Mucosa of rectum (tissue), 2 donors: ENCODE measurements around the gene PIP5K1B.

Experiments used
- H3K27ac ChIP-seq, 2 donors: one replicate each; pipeline ENCODE4 v1.7.0; 2013; ENCODE audit warnings: inconsistent platforms in 2 of 2, low read depth in 2 of 2, low read length in 2 of 2
- H3K27me3 ChIP-seq, 2 donors: one replicate each; pipeline ENCODE4 v1.7.0; 2013; ENCODE audit warnings: low read length in 2 of 2; ENCODE audit not compliant: control insufficient read depth in 2 of 2, insufficient read depth in 2 of 2
- H3K36me3 ChIP-seq, 2 donors: one replicate each; pipeline ENCODE4 v1.7.0; 2013; ENCODE audit warnings: low read length in 2 of 2; ENCODE audit not compliant: control insufficient read depth in 2 of 2, insufficient read depth in 2 of 2
- H3K4me1 ChIP-seq, 2 donors: one replicate each; pipeline ENCODE4 v1.7.0; 2013; ENCODE audit warnings: low read length in 2 of 2, mild to moderate bottlenecking in 1 of 2; ENCODE audit not compliant: control insufficient read depth in 2 of 2, insufficient read depth in 2 of 2
- H3K4me3 ChIP-seq, 2 donors: one replicate each; pipeline ENCODE4 v1.7.0; 2013; ENCODE audit warnings: low read length in 2 of 2
- H3K9ac ChIP-seq, 2 donors: one replicate each; pipeline ENCODE4 v1.7.0; 2013; ENCODE audit warnings: low read length in 2 of 2, low read depth in 1 of 2, mild to moderate bottlenecking in 1 of 2
- H3K9me3 ChIP-seq, 2 donors: one replicate each; pipeline ENCODE4 v1.7.0; 2013; ENCODE audit warnings: low read length in 2 of 2; ENCODE audit not compliant: control insufficient read depth in 2 of 2
- donor health status: healthy.
- donor health status: Normal muscosa, but diverticular disease.

PIP5K1B gene

GRCh38 chr9:69034071-69034470 is 329.0 kb downstream of the PIP5K1B start:
- Histone ChIP-seq H3K4me1 (peaks cover 5 to 10% of the 10 kb centered on the region in 2 donors), H3K9ac (no peak overlapping the region), H3K9me3 (no peaks in the 10 kb centered on the region), H3K27ac (no peak overlapping the region), H3K27me3 (no peaks in the 10 kb centered on the region), H3K4me3 (no peak overlapping the region), H3K36me3 (no peaks in the 10 kb centered on the region)

- Histone ChIP-seq H3K9me3 (no peaks in the 10 kb centered on the region), H3K36me3 (no peaks in the 10 kb centered on the region), H3K4me3 (peak within 1 kb of the TSS; percentile 97 to 98), H3K4me1 (peaks cover 5 to 10% of the 10 kb centered on the region in 2 donors), H3K9ac (peak within 1 kb of the TSS; percentile 65 to 80), H3K27ac (peak within 1 kb of the TSS; percentile 69 to 74), H3K27me3 (no peaks in the 10 kb centered on the region)
Measured at GRCh38 chr9:69035438-69036308, 330.6 kb downstream of the PIP5K1B start, which contains the start of gene FXN. Gene FXN, plus strand, starts transcription at chr9:69035752. Its CDS starts 31 bp downstream, at chr9:69035783.

GRCh38 chr9:69036309-69036708 is 331.3 kb downstream of the PIP5K1B start:
- Histone ChIP-seq H3K36me3 (no peaks in the 10 kb centered on the region), H3K27ac (peak overlapping the region; percentile 69 to 74), H3K9ac (peak overlapping the region; percentile 65 to 80), H3K4me3 (peak overlapping the region; percentile 97 to 98), H3K4me1 (peaks cover 5 to 10% of the 10 kb centered on the region in 2 donors), H3K27me3 (no peaks in the 10 kb centered on the region), H3K9me3 (no peaks in the 10 kb centered on the region)

- Histone ChIP-seq H3K9ac (peak overlapping the region; percentile 65 to 80), H3K9me3 (no peaks in the 10 kb centered on the region), H3K27ac (no peak overlapping the region), H3K27me3 (no peaks in the 10 kb centered on the region), H3K4me1 (peaks cover 5 to 10% of the 10 kb centered on the region in 2 donors), H3K4me3 (peak overlapping the region; percentile 97 to 98), H3K36me3 (no peaks in the 10 kb centered on the region)
Measured at GRCh38 chr9:69036799-69037198, 331.8 kb downstream of the PIP5K1B start.

GRCh38 chr9:69040646-69041045 is 335.6 kb downstream of the PIP5K1B start:
- Histone ChIP-seq H3K36me3 (no peaks in the 10 kb centered on the region), H3K9ac (no peak overlapping the region), H3K9me3 (no peaks in the 10 kb centered on the region), H3K4me3 (no peak overlapping the region), H3K27ac (no peak overlapping the region), H3K4me1 (peaks cover 5 to 6% of the 10 kb centered on the region in 2 donors), H3K27me3 (no peaks in the 10 kb centered on the region)

GRCh38 chr9:69044240-69045219 is 339.5 kb downstream of the PIP5K1B start:
- Histone ChIP-seq H3K9ac (no peak overlapping the region), H3K36me3 (peaks cover 14 to 16% of the 10 kb centered on the region in 2 donors), H3K27ac (no peak overlapping the region), H3K4me1 (no peaks in the 10 kb centered on the region), H3K9me3 (no peaks in the 10 kb centered on the region), H3K27me3 (no peaks in the 10 kb centered on the region), H3K4me3 (no peak overlapping the region)

GRCh38 chr9:69045821-69046220 is 340.8 kb downstream of the PIP5K1B start:
- H3K9ac ChIP-seq, result no peak overlapping the region

GRCh38 chr9:69046723-69047122 is 341.7 kb downstream of the PIP5K1B start:
- Histone ChIP-seq H3K4me3 (no peak overlapping the region), H3K9ac (no peak overlapping the region), H3K36me3 (peaks cover 14 to 16% of the 10 kb centered on the region in 2 donors), H3K4me1 (no peaks in the 10 kb centered on the region), H3K27ac (no peak overlapping the region), H3K27me3 (no peaks in the 10 kb centered on the region), H3K9me3 (no peaks in the 10 kb centered on the region)

More at GRCh38 chr9:69045821-69046220, 340.8 kb downstream of the PIP5K1B start:
- H3K27me3 ChIP-seq, result no peaks in the 10 kb centered on the region
- no peak overlapping the region for H3K4me3 ChIP-seq
- H3K36me3 ChIP-seq, result peaks cover 14 to 16% of the 10 kb centered on the region in 2 donors
- H3K27ac ChIP-seq, result no peak overlapping the region
- H3K4me1 ChIP-seq, result no peaks in the 10 kb centered on the region
- H3K9me3 ChIP-seq, result no peaks in the 10 kb centered on the region

- Histone ChIP-seq H3K27me3 (no peaks in the 10 kb centered on the region), H3K36me3 (peaks cover 14 to 16% of the 10 kb centered on the region in 2 donors), H3K9me3 (no peaks in the 10 kb centered on the region), H3K27ac (no peak overlapping the region), H3K4me1 (no peaks in the 10 kb centered on the region), H3K9ac (no peak overlapping the region), H3K4me3 (no peak overlapping the region)
Measured at GRCh38 chr9:69047371-69047770, 342.3 kb downstream of the PIP5K1B start.
